Suprapubic skin (tissue), 4 donors: Measurements from ENCODE around the gene TRAF7. TPM values are rescaled to one million over a fixed set of nuclear protein-coding genes. Genes with fewer than 3 reads are reported as not detected.
A peak's percentile ranks its signal among the peaks of the same experiment; 100 is the strongest.

ENCODE experiments used
- DNase-seq, 2 donors: peaks; one replicate each; pipeline ENCODE4 v3.0.0-alpha.2; 2019; ENCODE audit warnings: low spot score in 2 of 2
- H3K27ac ChIP-seq: fragments of 200-600 bp; sonication (generic); one replicate; pipeline ENCODE4 v1.5.1; 2019
- H3K27me3 ChIP-seq: fragments of 200-600 bp; sonication (generic); one replicate; pipeline ENCODE4 v1.5.1; 2019
- H3K36me3 ChIP-seq: fragments of 200-600 bp; sonication (generic); one replicate; pipeline ENCODE4 v1.5.1; 2019
- H3K4me1 ChIP-seq: fragments of 200-600 bp; sonication (generic); one replicate; pipeline ENCODE4 v1.5.1; 2019
- H3K4me3 ChIP-seq: fragments of 200-600 bp; sonication (generic); one replicate; pipeline ENCODE4 v1.5.1; 2019; ENCODE audit warnings: mild to moderate bottlenecking
- H3K9me3 ChIP-seq: fragments of 200-600 bp; sonication (generic); one replicate; pipeline ENCODE4 v1.5.1; 2019
- EP300 ChIP-seq: sonication (generic); formaldehyde crosslinking; IDR thresholded peaks from one replicate; pipeline ENCODE4 v1.6.1; 2017; ENCODE audit warnings: antibody characterized with exemption
- POLR2A ChIP-seq, 2 donors: fragments of 450-650 bp; IDR thresholded peaks; one replicate each; pipeline ENCODE4 v1.6.1; 2017; ENCODE audit warnings: antibody characterized with exemption in 2 of 2, mild to moderate bottlenecking in 2 of 2, moderate library complexity in 2 of 2
- POLR2AphosphoS5 ChIP-seq, 3 donors: sonication (generic); formaldehyde crosslinking; IDR thresholded peaks; one replicate each; pipeline ENCODE4 v1.6.1; 2017; ENCODE audit warnings: antibody characterized with exemption in 3 of 3
- WGBS: methylation state at CpG from one replicate; pipeline ENCODE4 v1.1.5; 2018; 5-methylcytosine and 5-hydroxymethylcytosine counted together
- total RNA-seq, 4 donors: library from RNA; depleted of rRNA; stranded (reverse); fragments of >200 nt; gene quantifications; one replicate each; pipeline ENCODE4 v1.1.0, GENCODE V29; 2016
- TF ChIP-seq, protein P1 (sequence below), 2 donors: fragments of 200-600 bp in 1 of 2; fragments of 450-650 bp in 1 of 2; sonication (generic) in 1 of 2; IDR thresholded peaks; one replicate each; pipeline ENCODE4 v1.5.1; 2016 to 2019; ENCODE audit warnings: antibody characterized with exemption in 2 of 2, mild to moderate bottlenecking in 1 of 2, moderate library complexity in 1 of 2

Gene TRAF7
- total RNA-seq, 4 donors from 2014 or later: 53.4 to 74.7 (median 66.5) TPM

DNA sequence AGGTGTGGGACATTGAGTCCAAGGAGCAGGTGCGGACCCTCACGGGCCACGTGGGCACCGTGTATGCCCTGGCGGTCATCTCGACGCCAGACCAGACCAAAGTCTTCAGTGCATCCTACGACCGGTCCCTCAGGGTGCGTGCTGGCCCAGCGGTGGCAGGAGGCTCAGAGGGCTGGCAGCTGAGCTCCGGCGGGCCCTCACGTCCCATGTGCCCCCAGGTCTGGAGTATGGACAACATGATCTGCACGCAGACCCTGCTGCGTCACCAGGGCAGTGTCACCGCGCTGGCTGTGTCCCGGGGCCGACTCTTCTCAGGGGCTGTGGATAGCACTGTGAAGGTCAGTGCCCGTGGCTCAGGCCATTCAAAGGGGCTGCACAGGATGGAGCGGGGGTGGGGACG is 20.5 kb downstream of the TRAF7 start:
- Histone ChIP-seq H3K27ac (no peak overlapping the region), H3K36me3 (peaks cover 70% of the 10 kb centered on the region), H3K27me3 (no peaks in the 10 kb centered on the region), H3K4me3 (no peak overlapping the region), H3K9me3 (no peaks in the 10 kb centered on the region), H3K4me1 (peaks cover 9% of the 10 kb centered on the region)
- WGBS: 87% methylated on average over 3 of the region's 23 CpGs
- TF ChIP-seq POLR2A (IDR thresholded peaks at IDR 0.05): no peak
- no peak for TF ChIP-seq POLR2AphosphoS5 (IDR thresholded peaks at IDR 0.05)
- DNase-seq: no peak

DNA sequence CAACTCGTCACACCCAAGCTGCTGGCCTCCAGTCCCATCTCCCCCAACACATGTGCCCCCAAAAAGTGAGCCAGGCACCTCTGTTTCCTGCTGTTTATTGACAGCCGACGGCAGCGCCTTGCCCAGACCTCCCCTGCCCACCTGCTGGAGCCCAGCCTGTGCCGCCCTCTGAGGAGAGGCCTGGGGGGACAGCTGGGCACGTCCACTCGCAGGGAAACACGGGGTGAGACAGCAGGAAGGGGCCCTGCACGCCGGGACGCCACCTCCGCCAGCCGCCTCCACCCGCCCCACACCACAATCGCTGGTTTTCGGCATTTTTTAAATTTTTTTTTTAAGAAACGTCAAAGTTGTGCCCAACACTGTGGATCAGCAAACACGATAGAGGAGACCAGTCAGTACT is 21.5 kb downstream of the TRAF7 start:
- H3K27me3 ChIP-seq: no peaks in the 10 kb centered on the region
- no peak for DNase-seq
- 89% methylated on average over 14 of the region's 18 CpGs for WGBS
- TF ChIP-seq EP300 (no peak), POLR2A (IDR thresholded peaks at IDR 0.05) (no peak), POLR2AphosphoS5 (IDR thresholded peaks at IDR 0.05) (no peak)
- TF ChIP-seq, protein P1, sequence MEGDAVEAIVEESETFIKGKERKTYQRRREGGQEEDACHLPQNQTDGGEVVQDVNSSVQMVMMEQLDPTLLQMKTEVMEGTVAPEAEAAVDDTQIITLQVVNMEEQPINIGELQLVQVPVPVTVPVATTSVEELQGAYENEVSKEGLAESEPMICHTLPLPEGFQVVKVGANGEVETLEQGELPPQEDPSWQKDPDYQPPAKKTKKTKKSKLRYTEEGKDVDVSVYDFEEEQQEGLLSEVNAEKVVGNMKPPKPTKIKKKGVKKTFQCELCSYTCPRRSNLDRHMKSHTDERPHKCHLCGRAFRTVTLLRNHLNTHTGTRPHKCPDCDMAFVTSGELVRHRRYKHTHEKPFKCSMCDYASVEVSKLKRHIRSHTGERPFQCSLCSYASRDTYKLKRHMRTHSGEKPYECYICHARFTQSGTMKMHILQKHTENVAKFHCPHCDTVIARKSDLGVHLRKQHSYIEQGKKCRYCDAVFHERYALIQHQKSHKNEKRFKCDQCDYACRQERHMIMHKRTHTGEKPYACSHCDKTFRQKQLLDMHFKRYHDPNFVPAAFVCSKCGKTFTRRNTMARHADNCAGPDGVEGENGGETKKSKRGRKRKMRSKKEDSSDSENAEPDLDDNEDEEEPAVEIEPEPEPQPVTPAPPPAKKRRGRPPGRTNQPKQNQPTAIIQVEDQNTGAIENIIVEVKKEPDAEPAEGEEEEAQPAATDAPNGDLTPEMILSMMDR (IDR thresholded peaks at IDR 0.05): no peak
- peaks cover 13% of the 10 kb centered on the region for H3K4me1 ChIP-seq
- no peaks in the 10 kb centered on the region for H3K9me3 ChIP-seq
- H3K36me3 ChIP-seq: peaks cover 59% of the 10 kb centered on the region
- no peak overlapping the region for H3K4me3 ChIP-seq
- no peak overlapping the region for H3K27ac ChIP-seq

DNA sequence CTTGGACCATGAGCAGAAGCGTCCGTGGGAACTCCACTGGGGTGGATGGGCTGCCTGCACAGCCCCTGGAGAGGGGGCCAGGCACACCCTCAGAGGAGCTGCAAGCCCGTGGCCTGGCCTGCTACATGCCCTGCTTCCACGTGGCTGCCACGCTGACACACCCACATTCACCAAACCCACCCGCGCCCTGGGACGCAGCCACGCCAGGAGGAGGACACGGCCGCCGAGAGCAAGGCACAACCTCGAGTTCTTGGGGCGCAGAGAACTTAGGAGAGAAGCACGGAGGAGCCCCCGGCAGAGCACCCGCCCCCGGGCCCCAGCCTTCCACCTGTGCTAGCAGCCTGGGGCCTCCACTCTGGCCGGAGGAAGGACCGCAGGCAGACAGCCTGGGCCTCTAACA is 22.0 kb downstream of the TRAF7 start:
- Histone ChIP-seq H3K4me3 (no peak overlapping the region), H3K9me3 (no peaks in the 10 kb centered on the region), H3K4me1 (peaks cover 13% of the 10 kb centered on the region), H3K36me3 (peaks cover 54% of the 10 kb centered on the region), H3K27ac (no peak overlapping the region), H3K27me3 (no peaks in the 10 kb centered on the region)
- DNase-seq: no peak
- TF ChIP-seq EP300: no peak
- TF ChIP-seq POLR2A (IDR thresholded peaks at IDR 0.05): no peak
- TF ChIP-seq, protein P1 (IDR thresholded peaks at IDR 0.05): no peak
- no peak for TF ChIP-seq POLR2AphosphoS5 (IDR thresholded peaks at IDR 0.05)
- WGBS: 90% methylated on average over 5 of the region's 20 CpGs

DNA sequence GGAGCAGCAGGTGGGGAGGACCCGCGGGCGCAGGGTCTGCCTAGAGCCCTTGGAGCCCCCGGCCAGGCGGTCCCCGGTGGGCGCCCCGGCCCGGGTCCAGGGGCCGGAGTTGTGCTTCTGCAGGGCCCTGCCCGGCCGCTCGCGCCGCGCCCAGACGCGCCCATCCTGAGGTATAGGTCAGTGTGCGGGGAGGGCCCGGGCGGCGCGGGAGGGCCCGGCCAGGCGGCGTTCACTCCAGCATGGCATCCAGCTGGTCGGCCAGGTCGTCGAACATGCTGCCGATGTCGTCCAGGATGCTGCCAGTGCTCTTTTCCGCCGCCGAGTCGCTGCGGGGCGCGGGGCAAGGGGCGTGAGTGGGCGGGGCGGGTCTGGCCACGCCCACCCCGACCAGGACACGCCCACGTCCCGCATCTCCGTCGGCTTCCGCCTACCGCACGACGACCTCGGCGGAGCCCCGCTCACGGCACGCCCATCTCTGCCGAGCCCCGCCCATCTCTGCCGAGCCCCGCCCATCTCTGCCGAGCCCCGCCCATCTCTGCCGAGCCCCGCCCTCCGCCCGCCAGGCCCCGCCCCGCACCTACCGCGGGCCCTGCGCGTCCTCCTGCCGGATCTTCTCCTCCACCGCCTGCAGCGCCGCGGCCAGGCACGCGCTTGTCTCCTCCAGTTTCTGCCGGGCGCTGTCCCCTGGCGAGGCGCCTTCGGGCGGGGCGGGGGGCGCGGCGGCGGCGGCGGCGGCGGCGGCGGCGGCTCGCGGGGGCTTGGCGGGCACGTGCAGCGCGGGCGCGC is 22.9 kb downstream of the TRAF7 start:
- no peak for DNase-seq
- peak overlapping the region; percentile 36 for H3K4me3 ChIP-seq
- H3K4me1 ChIP-seq: peaks cover 13% of the 10 kb centered on the region
- 33% methylated on average over 33 of the region's 106 CpGs for WGBS
- H3K36me3 ChIP-seq: peaks cover 45% of the 10 kb centered on the region
- TF ChIP-seq, protein P1 (IDR thresholded peaks at IDR 0.05): no peak
- TF ChIP-seq POLR2AphosphoS5 (IDR thresholded peaks at IDR 0.05) (no peak), POLR2A (IDR thresholded peaks at IDR 0.05) (no peak), EP300 (no peak)
- H3K9me3 ChIP-seq: no peaks in the 10 kb centered on the region
- H3K27me3 ChIP-seq: no peaks in the 10 kb centered on the region
- H3K27ac ChIP-seq: no peak overlapping the region

DNA sequence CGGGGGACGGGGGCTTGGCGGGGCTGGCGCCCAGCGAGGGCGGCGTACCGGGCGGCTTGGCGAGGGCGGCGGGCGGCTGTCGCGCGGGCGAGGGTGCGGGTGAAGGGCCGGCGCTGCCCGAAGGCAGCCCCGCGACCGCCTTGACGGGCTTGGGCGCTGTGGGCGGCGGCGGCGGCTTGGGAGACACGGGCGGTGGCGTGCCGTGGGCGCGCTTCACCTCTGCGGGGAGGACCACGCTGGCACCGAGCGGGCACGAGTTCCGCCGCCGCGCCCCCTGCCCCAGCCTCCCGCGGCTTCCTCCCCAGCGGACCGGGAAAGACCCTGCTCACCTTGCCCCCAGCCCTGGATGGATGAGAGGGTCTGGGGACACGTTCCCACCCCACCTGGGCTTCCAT is 23.5 kb downstream of the TRAF7 start:
- H3K4me3 ChIP-seq: peak overlapping the region; percentile 36
- DNase-seq: no peak
- peaks cover 39% of the 10 kb centered on the region for H3K36me3 ChIP-seq
- no peaks in the 10 kb centered on the region for H3K9me3 ChIP-seq
- H3K4me1 ChIP-seq: peaks cover 13% of the 10 kb centered on the region
- peak overlapping the region; percentile 35 for H3K27ac ChIP-seq
- no peaks in the 10 kb centered on the region for H3K27me3 ChIP-seq
- TF ChIP-seq POLR2AphosphoS5 (IDR thresholded peaks at IDR 0.05): no peak
- TF ChIP-seq POLR2A (IDR thresholded peaks at IDR 0.05): no peak
- no peak for TF ChIP-seq EP300
- TF ChIP-seq, protein P1 (IDR thresholded peaks at IDR 0.05): no peak
- WGBS: no CpG with 5 or more reads among the region's 50 CpGs
